Endothelial cell (in vitro differentiated cells): Measurements from ENCODE around the gene TM4SF18. TPM values are rescaled to one million over a fixed set of nuclear protein-coding genes. Genes with fewer than 3 reads are reported as not detected.

Source experiments
- DNase-seq: peaks from one replicate; pipeline ENCODE4 v3.0.0; 2021; ENCODE audit warnings: low spot score
- H3K27ac Mint-ChIP-seq: one replicate; pipeline ENCODE4 v1.8.0; 2021; ENCODE audit warnings: mixed read lengths, inconsistent platforms; ENCODE audit not compliant: unreplicated experiment
- H3K27me3 Mint-ChIP-seq: one replicate; pipeline ENCODE4 v1.8.0; 2021; ENCODE audit warnings: mild to moderate bottlenecking, moderate library complexity, mixed read lengths, inconsistent platforms; ENCODE audit not compliant: unreplicated experiment
- H3K36me3 Mint-ChIP-seq: one replicate; pipeline ENCODE4 v1.8.0; 2021; ENCODE audit warnings: mild to moderate bottlenecking, low read depth, mixed read lengths, inconsistent platforms; ENCODE audit not compliant: unreplicated experiment
- H3K4me1 Mint-ChIP-seq: one replicate; pipeline ENCODE4 v1.8.0; 2021; ENCODE audit warnings: mild to moderate bottlenecking, mixed read lengths, inconsistent platforms; ENCODE audit not compliant: unreplicated experiment
- H3K4me3 Mint-ChIP-seq: one replicate; pipeline ENCODE4 v1.8.0; 2021; ENCODE audit warnings: mild to moderate bottlenecking, mixed read lengths, inconsistent platforms; ENCODE audit not compliant: unreplicated experiment
- H3K9me3 Mint-ChIP-seq: one replicate; pipeline ENCODE4 v1.8.0; 2021; ENCODE audit warnings: mixed read lengths, inconsistent platforms; ENCODE audit not compliant: unreplicated experiment
- total RNA-seq: library from RNA; stranded (reverse); fragmentation: NEBNext Ultra II Directional; extraction: Animal tissue kit (Norgen Biotek cat#: 25700); gene quantifications from one replicate; pipeline ENCODE4 v1.2.1, GENCODE V29; 2021; ENCODE audit not compliant: unreplicated experiment
- TF ChIP-seq, protein P1 (sequence below): fragments of 200-600 bp; sonication (generic); IDR thresholded peaks from one replicate; pipeline ENCODE4 v1.5.0; 2021; ENCODE audit warnings: antibody characterized with exemption; ENCODE audit not compliant: unreplicated experiment

Gene TM4SF18
- total RNA-seq, 1 donor from 2014 or later, result 57.4 TPM

DNA sequence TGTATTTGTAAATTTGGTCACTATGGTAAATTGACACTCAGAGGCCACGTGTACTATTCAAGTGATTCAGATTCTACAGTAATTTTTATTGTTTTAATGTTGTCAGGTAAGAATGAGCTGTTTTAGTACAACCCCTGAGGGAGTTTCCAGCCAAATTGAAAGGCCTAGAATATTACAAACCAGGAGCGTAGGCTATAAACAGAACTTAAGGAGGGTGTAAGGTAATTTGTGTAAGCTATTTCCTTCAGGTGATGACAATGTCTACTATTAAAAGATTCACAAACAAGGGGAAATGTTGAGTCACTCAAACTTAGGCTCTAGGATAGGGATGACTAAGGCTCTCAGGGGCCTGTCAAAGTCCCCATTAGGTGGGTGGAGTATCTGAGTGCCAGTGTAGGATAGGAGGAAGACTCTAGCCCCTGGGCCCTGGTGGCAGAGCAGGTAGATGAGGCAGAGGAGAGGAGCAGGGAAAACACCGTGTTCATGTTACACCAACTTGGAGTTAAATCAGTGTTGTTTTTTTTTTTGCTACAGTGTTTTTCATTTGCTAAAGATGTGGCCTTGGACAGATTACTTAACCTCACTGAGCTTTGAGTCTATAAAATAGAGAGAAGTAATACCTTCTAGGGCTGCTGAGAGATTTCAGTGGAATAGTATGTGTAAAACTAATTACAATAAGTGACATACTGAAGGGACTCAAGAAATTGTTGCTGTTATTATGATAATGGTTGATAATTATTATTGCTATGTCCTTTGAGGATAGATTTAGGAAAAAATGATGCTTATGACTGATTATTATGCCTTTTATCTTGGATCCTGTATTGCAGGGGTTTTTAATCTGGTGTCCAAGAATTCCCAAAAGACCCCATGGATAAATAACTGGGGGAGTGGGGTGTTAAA lies 33.8 kb upstream of the TM4SF18 start:
- Mint-ChIP-seq H3K36me3 (no peaks in the 10 kb centered on the region), H3K27me3 (peaks cover 1% of the 10 kb centered on the region), H3K9me3 (no peaks in the 10 kb centered on the region), H3K4me1 (peaks cover 41% of the 10 kb centered on the region), H3K4me3 (no peak overlapping the region), H3K27ac (no peak overlapping the region)
- no peak for DNase-seq
- TF ChIP-seq, protein P1, sequence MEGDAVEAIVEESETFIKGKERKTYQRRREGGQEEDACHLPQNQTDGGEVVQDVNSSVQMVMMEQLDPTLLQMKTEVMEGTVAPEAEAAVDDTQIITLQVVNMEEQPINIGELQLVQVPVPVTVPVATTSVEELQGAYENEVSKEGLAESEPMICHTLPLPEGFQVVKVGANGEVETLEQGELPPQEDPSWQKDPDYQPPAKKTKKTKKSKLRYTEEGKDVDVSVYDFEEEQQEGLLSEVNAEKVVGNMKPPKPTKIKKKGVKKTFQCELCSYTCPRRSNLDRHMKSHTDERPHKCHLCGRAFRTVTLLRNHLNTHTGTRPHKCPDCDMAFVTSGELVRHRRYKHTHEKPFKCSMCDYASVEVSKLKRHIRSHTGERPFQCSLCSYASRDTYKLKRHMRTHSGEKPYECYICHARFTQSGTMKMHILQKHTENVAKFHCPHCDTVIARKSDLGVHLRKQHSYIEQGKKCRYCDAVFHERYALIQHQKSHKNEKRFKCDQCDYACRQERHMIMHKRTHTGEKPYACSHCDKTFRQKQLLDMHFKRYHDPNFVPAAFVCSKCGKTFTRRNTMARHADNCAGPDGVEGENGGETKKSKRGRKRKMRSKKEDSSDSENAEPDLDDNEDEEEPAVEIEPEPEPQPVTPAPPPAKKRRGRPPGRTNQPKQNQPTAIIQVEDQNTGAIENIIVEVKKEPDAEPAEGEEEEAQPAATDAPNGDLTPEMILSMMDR, result no peak

DNA sequence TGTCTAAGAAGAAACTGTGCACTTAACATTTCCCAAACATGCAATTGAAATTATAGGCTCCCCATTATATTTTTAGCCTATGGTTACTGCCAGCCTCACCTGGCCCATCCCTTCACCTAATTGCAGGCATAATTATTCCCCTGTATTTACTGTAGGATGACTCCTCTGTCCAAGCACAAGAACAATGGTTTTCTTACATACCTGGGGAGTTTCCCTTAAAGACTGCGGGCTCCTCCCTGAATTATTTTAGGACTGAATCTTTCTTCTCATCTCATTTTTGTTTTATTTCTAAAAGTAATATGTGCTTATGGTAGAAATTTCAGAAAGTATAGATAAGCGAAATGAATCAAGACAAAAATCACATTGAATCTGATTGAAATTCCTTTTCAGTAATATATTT lies 32.6 kb upstream of the TM4SF18 start:
- no peak overlapping the region for H3K27ac Mint-ChIP-seq
- no peak overlapping the region for H3K4me3 Mint-ChIP-seq
- TF ChIP-seq, protein P1, result no peak
- H3K27me3 Mint-ChIP-seq, result peaks cover 1% of the 10 kb centered on the region
- H3K9me3 Mint-ChIP-seq, result no peaks in the 10 kb centered on the region
- H3K4me1 Mint-ChIP-seq, result peaks cover 33% of the 10 kb centered on the region
- no peak for DNase-seq
- H3K36me3 Mint-ChIP-seq, result no peaks in the 10 kb centered on the region

DNA sequence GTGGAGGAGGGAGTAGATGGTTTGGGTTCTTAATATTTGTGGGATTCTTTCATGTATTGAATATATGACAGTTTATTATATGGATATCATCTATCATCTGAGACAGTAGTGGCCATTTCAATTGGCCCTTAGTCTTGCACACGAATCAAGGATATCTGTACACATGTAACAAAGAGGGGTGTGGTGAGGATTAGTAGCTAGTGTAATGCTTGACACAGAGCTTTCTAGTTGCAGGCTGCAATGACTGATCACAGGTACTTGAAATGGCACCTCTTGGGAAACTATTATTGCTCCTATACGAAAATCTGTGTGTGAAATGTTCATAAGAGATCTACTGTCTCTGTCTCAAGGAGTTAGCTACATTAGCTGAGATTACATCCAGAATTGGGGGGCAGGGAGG lies 31.2 kb upstream of the TM4SF18 start:
- peaks cover 22% of the 10 kb centered on the region for H3K4me1 Mint-ChIP-seq
- H3K27ac Mint-ChIP-seq, result no peak overlapping the region
- H3K9me3 Mint-ChIP-seq, result no peaks in the 10 kb centered on the region
- H3K4me3 Mint-ChIP-seq, result no peak overlapping the region
- no peak for DNase-seq
- TF ChIP-seq, protein P1, result no peak
- H3K36me3 Mint-ChIP-seq, result no peaks in the 10 kb centered on the region
- peaks cover 1% of the 10 kb centered on the region for H3K27me3 Mint-ChIP-seq

DNA sequence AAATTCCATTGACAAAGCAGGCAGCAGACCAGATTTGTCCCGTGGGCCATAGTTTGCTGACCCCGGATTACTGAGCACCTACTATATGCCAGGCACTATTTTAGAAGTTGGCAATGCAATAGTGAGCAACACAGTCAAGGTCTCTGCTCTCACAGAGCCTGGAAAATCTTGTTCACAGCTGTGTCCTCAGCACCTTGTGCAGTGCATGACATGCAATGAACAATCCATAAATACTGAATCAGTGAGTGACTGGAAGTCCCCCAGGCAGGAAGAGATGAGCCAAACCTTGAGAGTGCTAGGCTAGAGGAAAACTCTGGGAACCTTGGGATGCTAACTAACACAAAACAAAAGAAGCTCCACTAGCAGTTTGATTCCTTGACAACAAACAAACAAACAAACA lies 29.6 kb upstream of the TM4SF18 start:
- H3K9me3 Mint-ChIP-seq, result no peaks in the 10 kb centered on the region
- no peak overlapping the region for H3K4me3 Mint-ChIP-seq
- H3K27ac Mint-ChIP-seq, result no peak overlapping the region
- TF ChIP-seq, protein P1, result no peak
- peaks cover 1% of the 10 kb centered on the region for H3K27me3 Mint-ChIP-seq
- no peak for DNase-seq
- H3K4me1 Mint-ChIP-seq, result peaks cover 9% of the 10 kb centered on the region
- H3K36me3 Mint-ChIP-seq, result no peaks in the 10 kb centered on the region

DNA sequence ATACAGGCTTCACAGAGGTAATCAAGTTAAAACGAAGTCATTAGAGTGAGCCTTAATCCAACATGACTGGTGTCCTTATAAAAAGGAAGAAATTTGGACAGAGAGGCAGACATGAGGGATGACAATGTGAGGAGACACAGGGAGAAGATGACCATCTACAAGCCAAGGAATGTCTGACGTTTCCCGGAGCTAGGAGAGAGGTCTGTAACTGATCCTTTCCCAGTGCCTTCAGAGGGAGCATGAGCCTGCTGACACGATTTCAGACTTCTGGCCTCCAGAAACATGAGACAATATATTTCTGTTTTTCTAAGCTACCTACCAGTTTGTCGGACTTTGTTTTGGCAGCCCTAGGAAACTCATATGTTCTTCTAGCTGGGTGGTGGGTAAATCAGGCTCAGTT lies 28.9 kb upstream of the TM4SF18 start:
- Mint-ChIP-seq H3K27ac (no peak overlapping the region), H3K4me3 (no peak overlapping the region), H3K27me3 (peaks cover 1% of the 10 kb centered on the region), H3K9me3 (no peaks in the 10 kb centered on the region), H3K4me1 (peaks cover 9% of the 10 kb centered on the region), H3K36me3 (no peaks in the 10 kb centered on the region)
- no peak for DNase-seq
- TF ChIP-seq, protein P1, result no peak
